IMR-90 (cell line): Measurements from ENCODE around the gene PPDPF. TPM values are rescaled to one million over a fixed set of nuclear protein-coding genes. Genes with fewer than 3 reads are reported as not detected.

Experiments
- ATAC-seq: fragments of 200-7000 bp; cut with Tn5 transposase; 2 replicates; pipeline ENCODE4 v1.9.1; 2020; ENCODE audit warnings: low read depth, mild to moderate bottlenecking, moderate library complexity
- BruUV-seq: library from RNA; stranded (reverse); fragments of 400-500 nt; replicated peaks from 2 replicates; lab custom pipeline; 2021; lab: Mats Ljungman, UMichigan
- CTCF ChIA-PET: fragments of 300-600 bp; formaldehyde crosslinking; extraction: SDS; loops from one replicate; lab custom pipeline; 2021; ENCODE audit warnings: antibody characterized with exemption; lab: Yijun Ruan, JAX
- POLR2A ChIA-PET: fragments of 300-600 bp; sonication (Branson Sonifier 250); formaldehyde crosslinking; loops from one replicate; lab custom pipeline; 2022; ENCODE audit warnings: antibody characterized with exemption; ENCODE audit not compliant: unreplicated experiment; lab: Charles Lee
- DNase-seq: peaks from one replicate; pipeline ENCODE4 v3.0.0; 2013
- H2AFZ ChIP-seq: replicated peaks from 2 replicates; pipeline ENCODE3; 2013; ENCODE audit warnings: low read length, mild to moderate bottlenecking; ENCODE audit not compliant: poor library complexity
- H2AK5ac ChIP-seq: 2 replicates; pipeline ENCODE4 v1.6.1; 2013; ENCODE audit warnings: low read depth, low read length, inconsistent platforms
- H2AK9ac ChIP-seq: replicated peaks from 2 replicates; pipeline ENCODE3; 2013; ENCODE audit warnings: mild to moderate bottlenecking, low read depth, low read length, moderate library complexity; ENCODE audit not compliant: poor library complexity
- H2BK120ac ChIP-seq: 2 replicates; pipeline ENCODE4 v1.6.1; 2013; ENCODE audit warnings: low read depth, low read length, inconsistent platforms
- H2BK15ac ChIP-seq: 3 replicates; pipeline ENCODE4 v1.6.1; 2013; ENCODE audit warnings: low read depth, low read length, inconsistent platforms
- H2BK20ac ChIP-seq: 2 replicates; pipeline ENCODE4 v1.6.1; 2013; ENCODE audit warnings: low read depth, mild to moderate bottlenecking, inconsistent platforms, low read length, moderate library complexity
- H2BK5ac ChIP-seq: 2 replicates; pipeline ENCODE4 v1.6.1; 2013; ENCODE audit warnings: mild to moderate bottlenecking, low read depth, low read length, inconsistent platforms; ENCODE audit not compliant: poor library complexity, severe bottlenecking
- H3K14ac ChIP-seq: replicated peaks from 2 replicates; pipeline ENCODE4 v1.6.1; 2013; ENCODE audit warnings: low read depth, low read length, inconsistent platforms
- H3K18ac ChIP-seq: 2 replicates; pipeline ENCODE4 v1.6.1; 2013; ENCODE audit warnings: low read depth, low read length, control low read depth
- H3K23ac ChIP-seq: 2 replicates; pipeline ENCODE4 v1.6.1; 2013; ENCODE audit warnings: low read depth, low read length, inconsistent platforms
- H3K27ac ChIP-seq: 2 replicates; pipeline ENCODE4 v1.5.1; 2013; ENCODE audit warnings: mild to moderate bottlenecking, control low read depth, low read length; ENCODE audit not compliant: insufficient read depth
- H3K27me3 ChIP-seq: 2 replicates; pipeline ENCODE4 v1.6.1; 2013; ENCODE audit warnings: low read length; ENCODE audit not compliant: control insufficient read depth, insufficient read depth
- H3K36me3 ChIP-seq: 2 replicates; pipeline ENCODE4 v1.6.1; 2013; ENCODE audit warnings: low read length, mixed read lengths; ENCODE audit not compliant: control insufficient read depth, insufficient read depth
- H3K4ac ChIP-seq: 2 replicates; pipeline ENCODE4 v1.6.1; 2013; ENCODE audit warnings: low read depth, low read length, inconsistent platforms
- H3K4me1 ChIP-seq: 2 replicates; pipeline ENCODE4 v1.6.1; 2013; ENCODE audit warnings: low read length, mixed read lengths; ENCODE audit not compliant: control insufficient read depth, insufficient read depth
- H3K4me2 ChIP-seq: 2 replicates; pipeline ENCODE4 v1.6.1; 2013; ENCODE audit warnings: low read depth, mild to moderate bottlenecking, control low read depth, low read length, moderate library complexity
- H3K4me3 ChIP-seq: 2 replicates; pipeline ENCODE4 v1.5.1; 2013; ENCODE audit warnings: low read depth, mild to moderate bottlenecking, control low read depth, low read length, moderate library complexity; ENCODE audit not compliant: insufficient read depth
- H3K56ac ChIP-seq: 2 replicates; pipeline ENCODE4 v1.6.1; 2013; ENCODE audit warnings: low read length, inconsistent platforms; ENCODE audit not compliant: insufficient read depth; ENCODE audit errors: extremely low read depth
- H3K79me1 ChIP-seq, 2 experiments: 2 replicates each; pipeline ENCODE4 v1.6.1; 2013; ENCODE audit warnings: low read length in 2 of 2, inconsistent platforms in 1 of 2, low read depth in 1 of 2
- H3K9ac ChIP-seq: 2 replicates; pipeline ENCODE4 v1.6.1; 2013; ENCODE audit warnings: low read depth, low read length, control low read depth
- H3K9me1 ChIP-seq: 2 replicates; pipeline ENCODE4 v1.6.1; 2013; ENCODE audit warnings: low read length, inconsistent platforms; ENCODE audit not compliant: insufficient read depth
- H3K9me3 ChIP-seq: 2 replicates; pipeline ENCODE4 v1.6.1; 2013; ENCODE audit warnings: low read length; ENCODE audit not compliant: control insufficient read depth, insufficient read depth
- H4K20me1 ChIP-seq: 2 replicates; pipeline ENCODE4 v1.6.1; 2013; ENCODE audit warnings: low read length, inconsistent platforms; ENCODE audit not compliant: insufficient read depth
- H4K5ac ChIP-seq: 2 replicates; pipeline ENCODE4 v1.6.1; 2013; ENCODE audit warnings: mild to moderate bottlenecking, low read depth, low read length, control low read depth
- H4K8ac ChIP-seq, 2 experiments: 2 replicates each; pipeline ENCODE4 v1.6.1; 2013; ENCODE audit warnings: low read depth in 2 of 2, low read length in 2 of 2, control low read depth in 1 of 2, inconsistent platforms in 1 of 2
- H4K91ac ChIP-seq: 2 replicates; pipeline ENCODE4 v1.6.1; 2013; ENCODE audit warnings: low read depth, low read length, inconsistent platforms; ENCODE audit not compliant: insufficient read depth
- BHLHE40 ChIP-seq: fragments of 150-350 bp; IDR thresholded peaks from 2 replicates; pipeline ENCODE4 v1.6.1; 2016; ENCODE audit warnings: mild to moderate bottlenecking, low read depth, low read length
- CEBPB ChIP-seq: IDR thresholded peaks from 2 replicates; pipeline ENCODE4 v1.6.1; 2012; ENCODE audit warnings: low read depth, low read length, improper control_type of control experiment
- CHD1 ChIP-seq: IDR thresholded peaks from 2 replicates; pipeline ENCODE4 v1.6.1; 2012; ENCODE audit warnings: low read depth, low read length, improper control_type of control experiment
- FOS ChIP-seq: fragments of 150-350 bp; IDR thresholded peaks from 2 replicates; pipeline ENCODE4 v1.6.1; 2016; ENCODE audit warnings: low read depth, low read length
- MXI1 ChIP-seq: IDR thresholded peaks from 2 replicates; pipeline ENCODE4 v1.6.1; 2012; ENCODE audit warnings: low read depth, mild to moderate bottlenecking, low read length, moderate library complexity, borderline replicate concordance
- NFE2L2 ChIP-seq: fragments of 150-350 bp; IDR thresholded peaks from 2 replicates; pipeline ENCODE4 v1.6.1; 2016; ENCODE audit warnings: low read depth, mild to moderate bottlenecking, low read length
- POLR2A ChIP-seq: IDR thresholded peaks from 2 replicates; pipeline ENCODE4 v1.6.1; 2012; ENCODE audit warnings: mild to moderate bottlenecking, low read depth, low read length
- RCOR1 ChIP-seq: IDR thresholded peaks from 2 replicates; pipeline ENCODE4 v1.6.1; 2012; ENCODE audit warnings: mild to moderate bottlenecking, low read length, improper control_type of control experiment; ENCODE audit not compliant: insufficient replicate concordance
- RFX5 ChIP-seq: IDR thresholded peaks from 2 replicates; pipeline ENCODE4 v1.8.0; 2012; ENCODE audit warnings: low read depth, mild to moderate bottlenecking, low read length, moderate library complexity
- SMC3 ChIP-seq: fragments of 150-350 bp; IDR thresholded peaks from 2 replicates; pipeline ENCODE4 v1.6.1; 2016; ENCODE audit warnings: low read depth, mild to moderate bottlenecking, antibody characterized with exemption, low read length, moderate library complexity
- WGBS, 2 experiments: methylation state at CpG; one replicate each; pipeline versions ENCODE4 v1.1.5 to v1.1.7; 2013; ENCODE audit warnings: missing lambda C conversion rate in 2 of 2; ENCODE audit not compliant: insufficient read length in 1 of 2; ENCODE audit errors: extremely low coverage in 2 of 2; 5-methylcytosine and 5-hydroxymethylcytosine counted together
- dilution Hi-C: fragments of 300-500 bp; cut with HindIII; formaldehyde crosslinking; loops from one replicate; pipeline ENCODE4 v1.14.3; 2018; ENCODE audit warnings: low sequenced_read_pairs; ENCODE audit not compliant: unreplicated experiment
- in situ Hi-C: fragments of 300-500 bp; cut with MboI; formaldehyde crosslinking; loops from 3 replicates; pipeline ENCODE4 v1.14.3; 2019; ENCODE audit warnings: low sequenced_read_pairs, inconsistent platforms, mixed read lengths
- intact Hi-C: fragments of 100-400 bp; cut with micrococcal nuclease; formaldehyde crosslinking; loops from 2 replicates; pipeline ENCODE4 v1.10.0; 2022
- polyA plus RNA-seq, 3 experiments: library from polyadenylated mRNA; depleted of rRNA; stranded (reverse); fragments of >200 nt; gene quantifications; 2 replicates each; pipeline ENCODE4 v1.2.3, GENCODE V29; 2012; ENCODE audit warnings: low replicate concordance in 1 of 3
- total RNA-seq: library from RNA; depleted of rRNA; stranded (reverse); fragments of >200 nt; gene quantifications from 2 replicates; pipeline ENCODE4 v1.2.3, GENCODE V29; 2012
- TF ChIP-seq, protein P1 (sequence below): conservative IDR thresholded peaks from 2 replicates; pipeline ENCODE4 v1.5.1; 2012; ENCODE audit warnings: mild to moderate bottlenecking, low read depth, low read length, improper control_type of control experiment
- TF ChIP-seq, protein P2 (sequence below): fragments of 150-350 bp; IDR thresholded peaks from 2 replicates; pipeline ENCODE4 v1.6.1; 2017; ENCODE audit warnings: mild to moderate bottlenecking, antibody characterized with exemption, low read length, low read depth

The PPDPF gene
- total and polyA plus RNA-seq, 2 of the 4 experiments (the other 2 are of a cell fraction): 12.9 to 171 TPM

DNA sequence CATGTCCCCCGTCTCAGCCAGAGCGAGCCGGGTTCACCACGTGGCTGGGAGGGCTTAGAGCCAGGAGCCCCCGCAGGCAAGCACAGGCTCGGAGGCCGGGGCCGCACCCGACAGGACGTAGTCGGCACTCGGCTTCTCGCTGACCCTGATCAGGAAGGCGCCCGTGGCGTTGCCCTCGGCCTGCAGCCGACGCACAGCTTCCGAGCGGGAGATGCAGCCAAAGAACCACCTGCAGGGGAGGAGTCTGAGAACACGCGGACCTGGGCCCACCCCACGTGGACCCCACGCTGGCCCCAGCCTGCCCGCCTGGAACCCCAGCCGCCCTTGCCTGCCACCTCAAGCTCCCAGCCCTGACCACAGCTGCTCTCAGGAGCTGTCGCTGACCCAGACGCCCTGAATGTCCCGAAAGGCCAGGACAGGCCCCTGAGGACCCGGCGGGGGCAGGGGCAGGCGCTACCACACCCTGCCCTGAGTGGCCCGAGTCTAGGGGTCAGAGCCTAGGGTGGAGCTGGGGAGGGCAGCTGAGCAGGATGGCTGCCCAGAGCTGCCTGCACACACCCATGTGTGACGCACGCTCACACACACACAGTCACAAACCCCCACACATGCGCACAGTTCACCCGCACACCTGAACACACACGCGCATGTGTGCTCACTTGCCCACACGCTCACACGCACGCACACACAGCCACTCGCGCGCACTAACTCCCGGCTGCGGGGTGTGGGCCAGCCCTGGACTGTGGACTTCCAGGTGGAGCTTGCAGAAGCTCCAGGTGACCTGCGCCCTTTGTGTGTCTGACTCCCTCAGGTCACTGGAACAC is 14.5 kb downstream of the PPDPF start (continued):
- TF ChIP-seq SMC3: no peak

DNA sequence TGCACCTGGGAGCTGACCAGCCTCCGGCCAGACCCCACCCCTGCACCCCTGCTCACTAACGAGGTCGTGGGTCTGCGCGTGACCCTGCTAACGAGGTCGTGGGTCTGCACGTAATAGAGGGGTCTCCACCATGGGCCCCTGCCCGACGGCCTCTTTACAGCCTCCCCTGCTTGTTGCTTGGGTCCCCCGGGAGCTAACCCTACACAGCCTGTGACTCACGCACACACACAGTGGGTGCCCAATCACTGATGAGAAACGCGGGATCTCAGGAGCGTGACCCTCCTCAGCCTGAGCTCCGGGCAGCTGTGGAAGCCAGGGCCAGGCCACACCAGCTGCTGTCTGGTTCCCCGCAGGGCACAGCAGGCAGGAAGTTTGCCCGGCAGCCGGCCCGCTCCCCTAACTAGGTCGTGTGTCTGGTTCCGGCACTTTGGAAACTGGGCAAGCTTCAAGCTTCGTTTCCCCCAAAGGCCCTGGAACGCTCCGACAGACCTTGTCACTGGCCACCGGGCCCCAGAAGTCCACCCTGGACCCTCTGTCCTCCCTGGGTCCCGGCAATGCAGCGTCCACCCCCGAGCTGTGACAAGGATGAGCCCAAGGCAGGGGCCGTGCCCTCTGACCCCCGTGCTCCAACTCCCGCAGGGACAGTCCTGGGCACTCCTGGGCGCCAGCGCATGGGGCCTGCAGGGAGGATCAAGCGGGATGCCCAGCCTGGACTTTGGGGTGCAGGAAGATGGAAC is 15.8 kb downstream of the PPDPF start:
- intact Hi-C loops (loop anchor here (5.0 to 10.0 kb wide), 3 partner anchors 118 to 521 kb away; partner anchors contain the start of genes RTEL1, STMN3 and UCKL1), dilution Hi-C loops (no loop called here), in situ Hi-C loops (loop anchor here (10.0 kb wide), 2 partner anchors 328 to 438 kb away; partner anchors contain the start of genes ABHD16B, SAMD10 and TPD52L2)
- Histone ChIP-seq H3K56ac (no peak overlapping the region), H2AFZ (peak overlapping the region; percentile 32), H3K18ac (no peak overlapping the region), H3K4ac (no peak overlapping the region), H3K79me1 (no peaks in the 10 kb centered on the region), H3K9me1 (no peaks in the 10 kb centered on the region), H3K23ac (no peak overlapping the region), H4K8ac (no peak overlapping the region), H2BK15ac (no peak overlapping the region), H3K9ac (no peak overlapping the region), H3K4me1 (peaks cover 3% of the 10 kb centered on the region; the same call in 1 of the 2 replicates), H4K20me1 (no peaks in the 10 kb centered on the region), H3K14ac (no peak overlapping the region), H3K4me3 (no peak overlapping the region), H3K27me3 (peaks cover 4% of the 10 kb centered on the region; the same call in 1 of the 2 replicates), H2AK9ac (peak overlapping the region; percentile 0), H2BK20ac (no peak overlapping the region), H3K9me3 (no peaks in the 10 kb centered on the region), H4K91ac (no peak overlapping the region), H3K27ac (no peak overlapping the region), H3K36me3 (no peaks in the 10 kb centered on the region), H4K5ac (no peak overlapping the region), H3K4me2 (no peak overlapping the region), H2AK5ac (no peak overlapping the region; the same call in 1 of the 2 replicates), H2BK5ac (no peak overlapping the region), H2BK120ac (no peak overlapping the region)
- ChIA-PET POLR2A (no interaction called here), CTCF (no interaction called here)
- 74% methylated on average over 13 of the region's 35 CpGs; no CpG with 5 or more reads in 1 of the 2 experiments for WGBS, 2 experiments
- ATAC-seq: no peak
- no TSS peak for BruUV-seq
- peak; percentile 29 for DNase-seq
- TF ChIP-seq, protein P1, sequence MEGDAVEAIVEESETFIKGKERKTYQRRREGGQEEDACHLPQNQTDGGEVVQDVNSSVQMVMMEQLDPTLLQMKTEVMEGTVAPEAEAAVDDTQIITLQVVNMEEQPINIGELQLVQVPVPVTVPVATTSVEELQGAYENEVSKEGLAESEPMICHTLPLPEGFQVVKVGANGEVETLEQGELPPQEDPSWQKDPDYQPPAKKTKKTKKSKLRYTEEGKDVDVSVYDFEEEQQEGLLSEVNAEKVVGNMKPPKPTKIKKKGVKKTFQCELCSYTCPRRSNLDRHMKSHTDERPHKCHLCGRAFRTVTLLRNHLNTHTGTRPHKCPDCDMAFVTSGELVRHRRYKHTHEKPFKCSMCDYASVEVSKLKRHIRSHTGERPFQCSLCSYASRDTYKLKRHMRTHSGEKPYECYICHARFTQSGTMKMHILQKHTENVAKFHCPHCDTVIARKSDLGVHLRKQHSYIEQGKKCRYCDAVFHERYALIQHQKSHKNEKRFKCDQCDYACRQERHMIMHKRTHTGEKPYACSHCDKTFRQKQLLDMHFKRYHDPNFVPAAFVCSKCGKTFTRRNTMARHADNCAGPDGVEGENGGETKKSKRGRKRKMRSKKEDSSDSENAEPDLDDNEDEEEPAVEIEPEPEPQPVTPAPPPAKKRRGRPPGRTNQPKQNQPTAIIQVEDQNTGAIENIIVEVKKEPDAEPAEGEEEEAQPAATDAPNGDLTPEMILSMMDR: no peak
- TF ChIP-seq, protein P2, sequence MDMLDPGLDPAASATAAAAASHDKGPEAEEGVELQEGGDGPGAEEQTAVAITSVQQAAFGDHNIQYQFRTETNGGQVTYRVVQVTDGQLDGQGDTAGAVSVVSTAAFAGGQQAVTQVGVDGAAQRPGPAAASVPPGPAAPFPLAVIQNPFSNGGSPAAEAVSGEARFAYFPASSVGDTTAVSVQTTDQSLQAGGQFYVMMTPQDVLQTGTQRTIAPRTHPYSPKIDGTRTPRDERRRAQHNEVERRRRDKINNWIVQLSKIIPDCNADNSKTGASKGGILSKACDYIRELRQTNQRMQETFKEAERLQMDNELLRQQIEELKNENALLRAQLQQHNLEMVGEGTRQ: no peak
- TF ChIP-seq SMC3 (no peak), CEBPB (no peak), FOS (no peak), MXI1 (no peak), CHD1 (no peak), BHLHE40 (no peak), RCOR1 (no peak), POLR2A (no peak), NFE2L2 (no peak), RFX5 (no peak)
